HuH-7.5 (cell line): Measurements from ENCODE around the gene LVRN.
"Not testable (repeated sequence)": the region's sequence is repeated elsewhere in the genome, so short reads cannot be mapped to it uniquely, and the experiment has no call there.

ENCODE experiments used
- DNase-seq: peaks from one replicate; pipeline ENCODE4 v3.0.0; 2011; ENCODE audit warnings: low spot score

The LVRN gene, protein sequence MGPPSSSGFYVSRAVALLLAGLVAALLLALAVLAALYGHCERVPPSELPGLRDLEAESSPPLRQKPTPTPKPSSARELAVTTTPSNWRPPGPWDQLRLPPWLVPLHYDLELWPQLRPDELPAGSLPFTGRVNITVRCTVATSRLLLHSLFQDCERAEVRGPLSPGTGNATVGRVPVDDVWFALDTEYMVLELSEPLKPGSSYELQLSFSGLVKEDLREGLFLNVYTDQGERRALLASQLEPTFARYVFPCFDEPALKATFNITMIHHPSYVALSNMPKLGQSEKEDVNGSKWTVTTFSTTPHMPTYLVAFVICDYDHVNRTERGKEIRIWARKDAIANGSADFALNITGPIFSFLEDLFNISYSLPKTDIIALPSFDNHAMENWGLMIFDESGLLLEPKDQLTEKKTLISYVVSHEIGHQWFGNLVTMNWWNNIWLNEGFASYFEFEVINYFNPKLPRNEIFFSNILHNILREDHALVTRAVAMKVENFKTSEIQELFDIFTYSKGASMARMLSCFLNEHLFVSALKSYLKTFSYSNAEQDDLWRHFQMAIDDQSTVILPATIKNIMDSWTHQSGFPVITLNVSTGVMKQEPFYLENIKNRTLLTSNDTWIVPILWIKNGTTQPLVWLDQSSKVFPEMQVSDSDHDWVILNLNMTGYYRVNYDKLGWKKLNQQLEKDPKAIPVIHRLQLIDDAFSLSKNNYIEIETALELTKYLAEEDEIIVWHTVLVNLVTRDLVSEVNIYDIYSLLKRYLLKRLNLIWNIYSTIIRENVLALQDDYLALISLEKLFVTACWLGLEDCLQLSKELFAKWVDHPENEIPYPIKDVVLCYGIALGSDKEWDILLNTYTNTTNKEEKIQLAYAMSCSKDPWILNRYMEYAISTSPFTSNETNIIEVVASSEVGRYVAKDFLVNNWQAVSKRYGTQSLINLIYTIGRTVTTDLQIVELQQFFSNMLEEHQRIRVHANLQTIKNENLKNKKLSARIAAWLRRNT

DNA sequence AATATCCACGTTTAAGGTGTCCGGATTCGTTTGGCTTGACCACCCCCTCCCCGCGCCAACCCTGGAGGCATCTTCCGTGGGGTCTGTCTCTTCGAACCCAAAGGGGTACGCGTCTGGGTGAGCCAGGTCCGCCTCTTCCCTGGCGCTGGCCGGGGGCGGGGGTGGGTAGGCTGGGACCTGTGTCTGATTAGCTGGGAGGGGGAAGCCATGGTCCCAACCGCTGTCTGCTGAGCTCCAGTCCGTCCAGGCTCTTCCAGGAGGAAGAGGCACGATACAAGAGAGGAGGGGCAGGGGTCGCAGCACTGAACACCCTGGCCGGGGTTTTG lies at the start of gene LVRN:
LVRN (plus strand) TSS at position 237 of the 326 bp plus-strand sequence. CDS start 143 bp downstream, outside the sequence.
- no peak for DNase-seq

DNA sequence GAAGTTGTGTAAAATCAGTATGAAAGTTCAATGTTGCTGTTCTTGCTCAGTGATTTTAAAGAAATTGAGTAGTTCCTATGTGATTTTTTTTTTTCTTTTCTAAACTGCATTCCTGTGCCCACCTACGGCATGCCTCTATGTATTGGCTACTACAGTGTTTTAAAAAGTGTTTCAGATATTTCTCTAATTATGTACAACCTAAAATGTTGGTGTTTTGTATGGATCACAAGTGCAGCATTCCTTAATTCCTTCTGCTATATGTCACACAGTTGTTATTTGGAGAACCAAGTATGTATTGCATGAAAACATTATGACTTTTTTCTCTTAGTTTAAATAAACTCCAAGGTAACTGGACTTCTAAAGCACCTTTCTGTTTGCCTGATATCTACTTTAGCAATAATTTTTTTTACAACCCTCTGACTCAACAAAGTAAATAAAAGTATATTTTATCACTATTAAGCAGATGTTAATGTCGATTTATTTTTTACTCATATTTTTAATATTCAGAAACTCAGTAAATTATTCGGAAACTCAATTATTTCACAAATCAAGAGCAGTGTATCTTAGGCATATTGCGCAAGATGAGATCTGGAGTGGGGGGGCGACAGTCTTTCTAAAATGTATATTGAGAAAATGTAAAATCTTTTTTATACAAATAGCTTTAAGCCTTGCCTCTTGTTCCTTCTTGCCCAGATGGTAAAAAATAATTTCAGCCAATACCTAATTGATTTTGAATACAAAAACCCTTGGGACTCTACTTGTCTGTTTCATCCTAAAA lies 48.5 kb upstream of the LVRN start:
- DNase-seq = not testable (repeated sequence)

DNA sequence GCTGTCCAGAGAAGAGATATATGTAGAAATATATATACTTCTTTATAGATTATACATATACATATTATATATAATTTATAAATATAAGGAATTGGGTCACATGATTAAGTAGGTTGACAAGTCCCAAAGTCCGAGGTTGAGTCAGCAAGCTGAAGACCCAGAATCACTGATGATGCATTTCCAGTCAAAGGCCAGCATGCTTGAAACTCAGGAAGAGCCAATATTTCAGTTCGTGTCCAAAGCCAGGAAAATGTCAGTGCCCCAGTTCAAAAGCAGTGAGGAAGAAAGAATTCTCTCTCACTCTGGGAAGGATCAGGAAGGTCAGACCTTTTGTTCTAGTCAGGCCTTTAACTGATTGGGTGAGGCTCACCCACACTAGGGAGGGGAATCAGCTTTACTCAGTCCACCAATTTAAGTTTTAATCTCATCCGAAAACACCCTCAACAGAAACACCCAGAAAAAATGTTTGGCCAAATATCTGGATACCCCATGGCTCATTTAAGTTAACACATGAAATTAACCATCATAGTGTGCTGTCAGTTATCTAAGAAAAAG lies 42.0 kb upstream of the LVRN start:
- no peak for DNase-seq

DNA sequence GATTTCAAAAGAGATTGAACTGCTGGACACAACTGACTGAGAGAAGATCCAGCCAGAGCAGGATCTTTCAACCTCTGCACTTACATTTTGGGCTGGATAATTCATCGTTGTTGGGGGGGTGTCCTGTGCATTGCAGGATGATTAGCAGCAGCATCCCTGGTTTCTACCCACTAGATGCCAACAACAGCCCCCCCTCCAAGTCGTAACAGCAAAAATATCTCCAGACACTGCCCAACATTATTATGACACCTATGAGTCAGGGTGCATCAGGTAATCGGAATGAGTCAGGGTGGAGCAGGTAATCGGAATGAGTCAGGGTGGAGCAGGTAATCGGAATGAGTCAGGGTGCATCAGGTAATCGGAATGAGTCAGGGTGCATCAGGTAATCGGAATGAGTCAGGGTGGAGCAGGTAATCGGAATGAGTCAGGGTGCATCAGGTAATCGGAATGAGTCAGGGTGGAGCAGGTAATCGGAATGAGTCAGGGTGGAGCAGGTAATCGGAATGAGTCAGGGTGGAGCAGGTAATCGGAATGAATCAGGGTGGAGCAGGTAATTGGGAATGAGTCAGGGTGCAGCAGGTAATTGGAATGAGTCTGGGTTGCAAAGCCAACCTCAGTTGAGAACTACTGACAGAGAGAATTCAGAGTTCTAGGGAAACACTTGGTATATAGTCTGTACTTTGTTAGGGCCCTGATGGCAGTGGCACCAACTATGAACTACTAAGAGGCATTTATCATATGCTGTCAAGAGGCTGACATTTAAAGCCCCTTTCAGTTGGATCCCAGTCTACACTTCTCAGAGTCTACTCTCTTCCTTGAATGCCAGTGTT lies 33.5 kb upstream of the LVRN start:
- DNase-seq = not testable (repeated sequence)

DNA sequence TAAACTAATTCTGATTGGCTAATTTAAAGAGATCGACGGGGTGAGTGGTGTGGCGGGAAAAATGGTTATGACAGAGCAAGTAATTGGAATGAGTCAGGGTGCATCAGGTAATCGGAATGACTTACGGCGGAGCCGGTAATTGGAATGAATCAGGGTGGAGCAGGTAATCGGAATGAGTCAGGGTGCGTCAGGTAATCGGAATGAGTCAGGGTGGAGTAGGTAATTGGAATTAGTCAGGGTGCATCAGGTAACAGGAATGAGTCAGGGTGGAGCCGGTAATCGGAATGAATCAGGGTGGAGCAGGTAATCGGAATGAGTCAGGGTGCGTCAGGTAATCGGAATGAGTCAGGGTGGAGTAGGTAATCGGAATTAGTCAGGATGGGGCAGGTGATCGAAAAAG lies 32.1 kb upstream of the LVRN start:
- not testable (repeated sequence) for DNase-seq

DNA sequence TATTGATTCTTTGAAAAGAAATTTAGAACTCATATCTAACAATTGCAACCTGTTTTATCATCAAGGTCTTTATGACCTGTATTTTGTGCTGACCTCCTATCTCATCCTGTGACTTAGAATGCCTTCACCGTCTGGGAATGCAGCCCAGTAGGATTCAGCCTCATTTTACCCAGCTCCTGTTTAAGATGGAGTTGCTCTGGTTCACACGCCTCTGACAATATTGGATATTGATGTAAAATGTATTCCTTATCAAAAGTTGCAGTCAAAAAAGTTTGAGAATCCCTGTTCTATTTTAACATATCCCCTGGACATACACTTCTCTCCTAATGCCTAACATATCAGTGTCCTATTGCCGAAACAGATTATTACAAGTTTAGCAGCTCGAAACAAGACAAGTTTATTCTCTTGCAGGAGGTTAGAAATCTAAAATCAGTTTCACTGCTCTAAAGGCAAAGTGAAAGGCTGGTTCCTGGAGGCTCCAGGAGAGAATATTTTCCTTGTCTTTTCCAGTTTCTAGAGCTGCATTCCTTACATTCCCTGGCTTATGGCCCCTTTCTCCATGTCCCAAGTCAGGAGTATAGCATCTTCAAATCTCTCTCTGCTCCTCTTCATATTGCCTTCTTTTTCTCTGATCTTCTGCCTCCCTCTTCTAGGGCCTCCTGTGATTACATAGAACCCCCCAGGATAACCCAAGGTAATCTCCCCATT lies 31.5 kb upstream of the LVRN start:
- no peak for DNase-seq

DNA sequence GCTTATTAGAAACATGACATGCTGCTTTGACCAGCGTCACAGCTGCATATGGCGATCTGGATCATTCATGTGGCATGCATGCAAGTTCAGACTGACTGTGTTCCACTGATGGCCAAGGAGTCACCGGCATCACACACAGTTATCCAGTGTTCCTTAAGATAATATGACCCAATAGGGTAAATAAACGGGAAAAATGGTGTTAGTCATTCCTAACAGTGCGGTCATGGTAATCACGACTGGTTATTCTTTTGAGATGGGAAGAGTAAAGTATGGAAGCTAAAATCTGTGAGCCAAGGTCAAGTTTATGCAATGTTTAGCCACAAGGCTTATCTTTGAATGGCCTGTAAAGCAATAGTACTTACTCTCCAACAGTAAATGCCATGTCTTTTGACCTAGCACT lies 29.3 kb upstream of the LVRN start:
- no peak for DNase-seq

DNA sequence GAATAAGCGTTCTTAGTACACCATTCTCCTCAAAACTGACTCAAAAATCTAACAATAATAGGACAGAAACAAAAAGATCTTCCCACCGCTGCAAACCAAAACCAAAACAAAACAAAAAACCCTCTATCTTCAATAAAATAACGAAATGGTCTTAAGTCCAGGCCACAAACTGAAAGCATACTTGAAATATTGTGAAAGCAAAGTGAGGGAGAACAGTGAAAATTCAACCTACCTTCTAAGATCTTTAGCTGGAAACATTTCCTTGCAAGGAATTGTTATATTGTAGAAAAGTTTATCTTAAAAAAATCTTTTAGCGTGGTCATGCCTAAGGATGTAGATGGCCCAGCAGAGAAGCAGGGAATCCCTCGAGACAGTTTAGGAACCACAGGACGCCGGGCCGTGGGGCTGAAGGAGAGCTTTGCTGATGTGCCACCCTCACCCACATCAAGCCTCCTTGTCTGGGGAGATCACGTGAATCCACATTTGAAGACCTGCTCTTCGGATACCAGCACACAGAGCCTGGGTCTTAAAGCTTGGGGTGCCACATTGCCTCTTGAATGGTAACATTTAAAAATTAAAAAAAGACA lies 27.8 kb upstream of the LVRN start:
- DNase-seq = no peak

DNA sequence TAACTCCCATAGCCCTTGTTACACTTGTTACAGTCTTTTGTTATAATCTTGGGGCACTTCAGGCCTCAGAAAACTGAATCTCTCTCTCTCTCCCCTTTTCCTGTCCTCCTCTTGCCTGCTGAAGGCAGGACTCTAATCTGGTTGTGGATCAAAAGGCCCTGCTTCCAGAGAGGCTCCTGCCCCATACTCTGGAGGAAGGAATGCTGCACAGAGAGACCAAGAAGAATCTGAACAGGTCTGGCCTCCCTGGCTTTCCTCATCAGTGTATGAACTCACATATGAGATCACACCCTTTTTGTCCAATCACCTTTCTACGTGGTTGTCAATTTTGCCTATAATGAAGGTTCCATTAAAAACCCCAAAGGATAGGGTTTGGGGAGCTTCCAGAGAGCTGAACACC lies 26.2 kb upstream of the LVRN start:
- DNase-seq = no peak

DNA sequence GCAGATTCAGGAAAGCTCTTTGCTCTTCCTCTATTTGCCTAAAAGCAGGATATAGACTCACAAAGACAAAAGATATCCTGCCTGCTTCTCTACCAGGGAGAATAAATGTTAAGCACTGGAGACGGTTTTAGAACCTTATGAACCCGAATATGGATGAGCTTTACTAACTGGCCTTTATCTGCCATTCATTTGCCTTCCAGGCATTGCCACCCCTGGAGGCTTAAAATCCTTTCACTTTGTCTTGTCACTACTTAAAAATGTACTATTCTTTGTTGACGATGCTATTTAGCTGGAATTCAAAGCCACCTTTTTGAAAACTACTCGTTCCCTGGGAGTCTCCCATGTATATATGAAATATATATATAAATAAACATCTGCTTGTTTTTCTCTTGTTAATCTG lies 23.2 kb upstream of the LVRN start:
- no peak for DNase-seq

DNA sequence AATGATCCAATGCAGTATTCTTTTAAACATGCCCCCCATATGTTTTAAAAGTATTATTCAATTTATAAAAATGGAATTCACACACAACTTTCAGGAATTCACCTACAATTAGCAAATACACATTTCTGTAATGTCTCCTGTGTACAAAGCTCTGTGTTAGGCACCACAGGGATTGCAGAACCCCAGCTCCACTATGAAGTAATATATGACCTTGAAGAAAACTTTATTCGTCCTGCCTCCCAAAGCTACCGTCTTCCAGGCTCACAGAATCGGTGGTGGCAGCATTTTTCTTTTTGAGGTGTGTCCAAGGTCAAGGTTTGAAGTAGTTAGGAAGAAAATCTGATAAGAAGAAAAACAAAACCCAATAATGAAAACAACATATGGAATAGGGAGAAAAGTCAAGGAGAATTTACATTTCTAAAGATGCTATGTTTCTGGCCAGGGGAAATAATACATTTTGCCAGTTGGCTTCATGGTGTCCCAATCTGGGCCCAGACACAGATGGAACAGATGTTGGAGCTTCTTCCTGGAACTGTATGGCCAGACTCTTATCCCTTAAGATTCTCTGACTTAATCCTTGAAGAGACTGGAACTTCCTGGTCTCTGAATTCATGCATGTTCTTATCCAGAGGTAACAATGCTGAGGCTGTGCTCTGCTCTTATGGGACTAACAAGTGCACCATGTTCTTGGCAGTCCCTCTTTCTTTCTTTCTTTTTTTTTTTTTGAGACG lies 22.0 kb upstream of the LVRN start:
- no peak for DNase-seq

DNA sequence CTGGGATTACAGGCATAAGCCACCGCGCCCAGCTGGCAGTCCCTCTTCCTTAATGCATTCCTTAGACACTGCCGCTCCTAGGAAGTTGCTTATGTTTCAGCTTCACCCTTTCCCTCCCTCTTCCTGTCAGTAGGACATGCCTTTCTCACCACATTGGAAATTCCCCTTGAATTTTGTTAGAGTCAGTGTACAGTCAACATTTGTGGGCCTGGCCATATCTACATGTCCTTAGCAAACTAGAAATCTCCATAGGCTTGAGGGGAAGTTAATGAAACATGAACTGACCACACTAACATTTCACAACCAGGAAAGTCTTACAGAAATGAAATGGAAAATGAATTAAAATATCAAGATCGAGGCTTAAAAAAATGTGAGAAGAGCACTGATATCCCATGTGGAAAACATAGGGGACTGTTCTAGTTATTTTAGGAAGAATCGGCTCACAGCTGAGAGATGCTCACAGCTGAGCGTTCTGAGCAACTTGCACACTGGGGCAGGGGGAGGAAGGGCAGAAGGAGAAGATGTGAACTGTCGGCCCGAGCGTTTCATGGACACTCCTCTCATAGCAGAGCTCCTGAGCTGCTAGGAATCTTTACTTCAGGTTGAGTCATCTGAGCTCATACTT lies 21.1 kb upstream of the LVRN start:
- DNase-seq = no peak

DNA sequence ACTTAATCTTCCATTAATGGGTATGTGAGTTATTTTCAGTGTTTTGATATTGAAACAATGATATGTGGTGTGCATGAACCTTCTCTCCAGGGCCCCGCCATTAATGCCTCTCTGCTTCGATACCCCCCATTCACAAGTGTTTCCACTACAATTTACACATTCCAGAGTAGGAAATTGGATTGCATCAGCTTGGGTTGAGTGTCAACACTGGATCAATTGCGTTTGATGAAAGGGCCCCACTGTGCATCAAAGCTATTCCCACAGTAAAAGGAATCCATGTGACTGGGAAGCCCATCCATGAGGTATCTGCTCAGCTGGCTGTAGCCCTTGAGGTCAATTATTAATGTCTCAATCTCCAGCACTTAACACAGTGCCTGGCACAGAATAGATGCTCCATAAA lies 17.8 kb upstream of the LVRN start:
- DNase-seq = no peak

DNA sequence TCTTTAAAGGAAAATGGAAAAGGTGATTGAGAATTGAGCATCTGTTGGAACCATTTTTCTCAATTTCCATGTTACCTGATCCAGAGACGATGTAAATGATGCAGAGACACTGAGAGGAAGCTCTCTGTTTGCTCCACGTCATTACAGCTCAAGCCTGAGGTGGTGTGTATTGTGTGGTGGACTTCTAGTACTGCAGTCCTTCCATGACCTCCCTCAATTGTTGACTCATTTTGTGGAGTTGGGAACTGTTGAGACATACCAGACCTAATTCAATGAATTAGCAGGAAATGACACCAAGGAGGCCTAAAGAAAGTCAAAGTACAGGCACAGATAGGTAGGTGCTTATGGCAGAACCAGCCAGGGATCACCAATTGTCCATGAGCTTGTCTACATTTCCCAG lies 15.6 kb upstream of the LVRN start:
- no peak for DNase-seq

DNA sequence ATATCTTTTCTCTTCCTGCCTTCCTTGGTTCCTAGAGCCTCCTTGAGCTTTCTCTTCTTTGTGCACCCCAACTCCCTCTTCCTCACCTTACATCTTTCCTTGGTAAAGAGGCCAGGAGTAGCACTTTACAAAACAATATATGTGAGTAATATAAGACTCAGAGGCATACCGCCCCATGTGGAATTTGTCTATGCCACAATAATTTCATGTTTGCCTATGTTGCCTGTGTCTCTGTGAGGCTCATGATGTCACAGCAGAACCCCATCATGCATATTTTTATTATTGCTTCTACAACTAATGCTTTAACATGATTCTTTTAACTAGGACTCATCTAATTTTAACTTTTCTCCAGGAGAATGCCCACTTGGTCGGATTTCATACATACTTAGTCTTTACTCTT lies 15.0 kb upstream of the LVRN start:
- no peak for DNase-seq

DNA sequence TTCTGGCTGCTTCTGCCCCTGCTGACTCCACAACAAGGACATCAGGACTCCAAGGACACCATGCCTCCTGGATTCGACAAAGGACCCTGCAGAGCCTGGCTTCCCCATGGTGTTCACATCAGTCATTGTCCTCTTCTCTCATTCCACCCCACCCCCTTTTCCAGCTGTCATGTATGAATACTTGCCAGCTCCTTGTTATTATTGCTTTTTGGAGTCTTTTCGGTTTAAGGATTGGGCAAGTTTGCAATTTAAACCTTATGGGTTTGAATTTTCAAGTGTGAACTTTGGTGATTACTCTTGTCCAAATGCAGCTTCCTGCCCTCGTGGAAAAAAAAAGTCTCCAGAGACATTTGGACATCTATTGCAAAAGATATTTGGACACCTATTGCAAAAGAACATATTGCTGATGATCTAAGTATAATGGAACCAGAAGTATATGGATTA lies 14.2 kb upstream of the LVRN start:
- no peak for DNase-seq

DNA sequence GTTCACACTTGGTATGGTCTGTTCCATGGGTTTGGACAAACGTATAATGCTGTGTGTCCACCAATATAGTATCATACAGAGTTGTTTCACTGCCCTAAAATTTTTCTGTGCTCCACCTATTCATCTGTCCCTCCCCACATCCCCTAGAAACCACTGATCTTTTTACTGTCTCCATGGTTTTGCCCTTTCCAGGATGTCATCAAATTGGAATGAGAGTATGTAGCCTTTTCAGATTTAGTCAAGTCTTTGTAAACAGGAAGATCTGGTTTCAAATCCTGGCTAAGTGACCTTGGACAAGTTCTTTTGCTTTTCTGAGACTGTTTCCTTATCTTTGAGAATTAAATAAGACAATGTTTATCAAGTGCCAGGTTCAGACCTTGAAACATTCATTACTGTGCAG lies 13.2 kb upstream of the LVRN start:
- no peak for DNase-seq

DNA sequence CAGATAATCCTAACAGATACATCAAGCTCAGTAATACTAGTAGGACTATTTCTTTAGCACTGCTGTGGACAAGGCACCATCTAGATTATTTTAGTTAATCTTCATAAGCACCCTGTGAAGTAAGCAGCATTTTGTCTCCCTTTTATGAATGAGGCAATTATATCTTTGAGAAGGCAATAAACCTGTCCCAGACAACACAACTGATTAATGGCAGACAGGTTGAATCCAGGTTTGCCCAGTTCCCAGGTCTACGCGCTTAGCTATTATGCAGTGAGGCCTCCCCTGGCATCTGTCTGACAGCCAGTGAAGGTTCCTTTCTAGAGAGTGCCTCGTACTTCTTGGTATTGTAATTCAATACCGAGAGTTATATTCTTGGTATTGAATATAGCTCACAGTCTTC lies 9.7 kb upstream of the LVRN start:
- no peak for DNase-seq

DNA sequence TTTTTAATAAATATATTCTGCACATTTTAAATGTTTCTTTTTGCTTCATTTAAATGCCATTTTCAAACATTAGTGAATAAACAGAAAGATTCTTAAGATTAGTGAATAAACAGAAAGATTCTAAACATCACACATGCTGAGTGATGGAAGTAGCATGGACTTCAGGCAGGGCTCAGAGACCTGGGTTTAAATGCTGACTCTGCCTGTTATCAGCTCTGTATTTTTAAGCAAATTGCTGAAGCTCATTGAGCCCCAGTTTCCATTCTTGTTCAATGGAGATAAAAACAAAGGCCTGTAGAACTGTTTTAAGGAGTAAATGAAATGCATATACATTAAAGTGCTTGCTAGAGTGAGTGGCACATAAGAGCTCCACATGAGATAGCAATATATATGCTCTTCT lies 8.1 kb upstream of the LVRN start:
- no peak for DNase-seq
